HCEC 1CT (cell line): ENCODE data around the gene PAQR5.

Source experiments
- DNase-seq: peaks from one replicate; pipeline ENCODE4 v3.0.0-alpha.2; 2017

PAQR5 gene

GRCh38 chr15:69394556-69395282 lies 96.0 kb downstream of the PAQR5 start:
- peak; percentile 51 for DNase-seq

DNA sequence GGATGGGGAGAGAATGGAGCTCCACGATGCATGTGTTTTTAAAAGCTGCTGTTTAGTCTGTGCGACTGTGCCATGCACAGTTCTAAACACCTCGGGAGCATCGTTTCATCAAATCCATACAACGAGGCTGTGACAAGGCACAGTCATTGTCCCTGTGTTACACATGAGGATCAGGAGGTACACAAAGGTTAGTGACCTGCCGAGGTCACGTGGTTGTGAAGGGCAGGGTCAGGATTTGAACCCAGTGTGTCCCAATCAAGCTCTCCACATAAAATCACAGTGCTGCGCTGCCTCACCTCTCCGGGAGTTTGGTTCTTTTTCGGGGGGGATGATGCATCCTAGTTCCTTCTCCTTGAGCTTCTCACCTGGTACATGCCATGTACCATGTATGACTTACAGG lies 96.7 kb downstream of the PAQR5 start:
- DNase-seq, result no peak

DNA sequence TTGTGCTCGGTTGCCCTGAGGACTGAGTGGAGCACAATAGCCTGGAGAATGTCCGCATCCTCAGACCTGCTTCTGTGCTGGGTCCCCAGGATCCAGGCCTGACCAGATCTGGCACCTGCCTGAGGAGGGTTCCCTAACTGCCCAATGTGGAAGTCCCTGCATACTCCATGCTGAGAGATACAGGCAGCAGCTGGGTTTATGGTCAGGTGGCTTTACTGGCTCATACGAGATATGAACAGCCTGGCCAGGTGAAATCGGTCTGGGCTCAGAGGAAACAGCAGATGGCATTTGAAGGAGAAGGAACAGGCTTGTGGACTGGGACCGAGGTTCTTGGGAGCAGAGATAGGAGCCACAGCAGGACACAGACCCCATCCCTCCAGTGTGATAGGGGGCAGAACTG lies 97.3 kb downstream of the PAQR5 start:
- DNase-seq, result no peak

DNA sequence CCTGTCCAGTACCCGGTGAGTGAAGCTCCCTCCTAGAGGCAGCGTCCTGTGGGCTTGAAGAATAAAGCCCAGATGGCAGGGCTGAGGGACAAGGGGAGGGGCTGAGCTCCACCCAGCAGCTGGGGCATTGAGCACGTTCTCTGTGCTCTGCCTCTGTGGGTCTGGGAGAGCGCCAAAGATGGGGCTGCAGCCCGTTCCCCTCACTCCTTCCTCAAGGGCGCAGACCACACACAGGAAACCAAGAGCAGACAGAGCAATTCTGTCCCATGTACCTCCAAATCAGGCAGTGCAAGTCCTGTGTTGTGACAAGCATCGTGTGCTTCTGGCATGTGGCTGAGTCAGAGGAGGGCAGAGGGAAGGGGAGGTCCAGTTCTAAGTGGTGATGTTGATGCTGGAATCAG lies 99.8 kb downstream of the PAQR5 start:
- DNase-seq, result peak; percentile 28

- DNase-seq, result no peak
Measured at GRCh38 chr15:69400850-69401249, 102.1 kb downstream of the PAQR5 start.

- no peak for DNase-seq
Measured at GRCh38 chr15:69402816-69403215, 104.1 kb downstream of the PAQR5 start.

GRCh38 chr15:69403594-69403993 lies 104.9 kb downstream of the PAQR5 start:
- DNase-seq, result peak; percentile 91

- no peak for DNase-seq
Measured at GRCh38 chr15:69405110-69405509, 106.4 kb downstream of the PAQR5 start.

DNA sequence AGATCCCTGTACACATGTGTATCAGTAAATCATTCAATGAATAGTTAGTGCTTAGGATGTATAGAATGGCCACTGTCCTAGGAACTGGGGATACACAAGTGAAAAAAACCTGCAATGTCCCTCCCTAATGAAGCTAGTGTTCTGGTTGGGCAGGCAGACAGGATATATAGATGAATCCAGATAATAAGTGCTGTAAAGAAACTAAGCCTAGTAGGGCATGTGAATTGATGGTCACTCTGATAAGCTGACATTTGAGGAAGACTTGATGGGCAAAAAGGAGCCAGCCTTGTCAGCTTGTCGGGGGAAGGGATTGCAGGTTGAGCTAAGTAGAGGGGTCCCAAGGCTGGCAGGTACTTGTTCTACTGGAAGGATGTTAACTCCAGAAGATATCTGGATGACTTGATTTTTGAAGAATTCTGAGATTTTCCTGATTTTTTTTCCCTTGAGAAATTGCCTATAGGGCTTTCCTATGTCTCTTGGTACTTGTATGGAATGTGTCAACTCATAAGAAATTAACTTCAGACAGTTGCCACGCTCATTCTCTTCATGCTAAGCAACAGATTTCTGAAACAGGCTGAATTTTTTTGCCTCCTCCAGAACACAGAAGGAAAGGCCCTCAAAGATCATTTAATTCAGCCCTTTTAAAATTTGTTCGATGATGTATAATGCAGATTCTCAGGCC lies 109.1 kb downstream of the PAQR5 start:
- no peak for DNase-seq

- DNase-seq, result no peak
Measured at GRCh38 chr15:69408841-69409240, 110.1 kb downstream of the PAQR5 start.

DNA sequence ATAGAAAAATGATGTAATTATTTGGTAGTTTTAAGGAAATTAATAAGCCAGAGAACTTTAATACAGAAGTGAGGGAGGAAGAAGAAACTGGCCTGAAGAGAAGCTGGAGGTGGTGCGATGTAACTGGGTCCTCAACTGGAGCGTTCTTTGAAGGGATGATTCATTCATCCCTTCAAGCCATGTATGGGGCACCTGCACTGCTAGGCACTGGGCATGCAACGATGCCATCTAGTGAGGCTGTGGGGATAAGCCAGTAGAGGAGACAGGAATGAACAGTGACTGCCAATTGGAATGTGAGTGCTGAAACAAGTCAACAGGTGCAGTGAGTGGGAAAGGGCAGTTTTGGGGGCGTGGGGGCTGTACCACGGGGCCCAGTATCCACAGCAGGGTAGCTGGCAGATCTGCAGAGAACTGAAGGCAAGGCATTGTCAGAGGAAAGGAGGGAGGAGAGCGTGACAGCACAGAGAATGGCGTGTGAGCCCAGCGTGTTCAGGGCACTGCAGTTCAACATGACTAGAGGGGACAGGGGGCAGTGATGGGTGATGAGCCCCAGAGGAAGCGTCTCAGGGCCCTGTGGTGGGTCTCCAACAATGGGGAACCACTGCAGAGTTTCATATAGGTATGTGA lies 111.6 kb downstream of the PAQR5 start:
- DNase-seq, result peak; percentile 56

DNA sequence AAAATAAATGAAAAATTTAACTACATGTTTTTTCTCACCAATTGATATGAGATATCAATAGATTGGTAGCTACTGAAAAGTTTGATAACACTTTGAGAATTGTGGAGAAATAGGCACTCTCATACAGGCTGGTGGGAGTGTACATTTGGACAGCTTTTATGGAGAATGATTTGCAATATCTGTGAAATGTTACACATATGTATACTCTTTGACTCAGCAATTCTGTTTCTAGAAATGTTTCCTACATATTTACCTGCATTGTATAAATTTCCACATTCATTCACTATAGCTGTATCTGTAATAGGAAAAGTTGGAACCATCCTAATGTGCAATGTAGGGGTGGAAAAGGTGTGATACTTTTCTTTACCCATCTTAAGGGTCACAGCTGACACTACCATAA lies 113.6 kb downstream of the PAQR5 start:
- no peak for DNase-seq

GRCh38 chr15:69412701-69413100 lies 114.0 kb downstream of the PAQR5 start:
- no peak for DNase-seq

DNA sequence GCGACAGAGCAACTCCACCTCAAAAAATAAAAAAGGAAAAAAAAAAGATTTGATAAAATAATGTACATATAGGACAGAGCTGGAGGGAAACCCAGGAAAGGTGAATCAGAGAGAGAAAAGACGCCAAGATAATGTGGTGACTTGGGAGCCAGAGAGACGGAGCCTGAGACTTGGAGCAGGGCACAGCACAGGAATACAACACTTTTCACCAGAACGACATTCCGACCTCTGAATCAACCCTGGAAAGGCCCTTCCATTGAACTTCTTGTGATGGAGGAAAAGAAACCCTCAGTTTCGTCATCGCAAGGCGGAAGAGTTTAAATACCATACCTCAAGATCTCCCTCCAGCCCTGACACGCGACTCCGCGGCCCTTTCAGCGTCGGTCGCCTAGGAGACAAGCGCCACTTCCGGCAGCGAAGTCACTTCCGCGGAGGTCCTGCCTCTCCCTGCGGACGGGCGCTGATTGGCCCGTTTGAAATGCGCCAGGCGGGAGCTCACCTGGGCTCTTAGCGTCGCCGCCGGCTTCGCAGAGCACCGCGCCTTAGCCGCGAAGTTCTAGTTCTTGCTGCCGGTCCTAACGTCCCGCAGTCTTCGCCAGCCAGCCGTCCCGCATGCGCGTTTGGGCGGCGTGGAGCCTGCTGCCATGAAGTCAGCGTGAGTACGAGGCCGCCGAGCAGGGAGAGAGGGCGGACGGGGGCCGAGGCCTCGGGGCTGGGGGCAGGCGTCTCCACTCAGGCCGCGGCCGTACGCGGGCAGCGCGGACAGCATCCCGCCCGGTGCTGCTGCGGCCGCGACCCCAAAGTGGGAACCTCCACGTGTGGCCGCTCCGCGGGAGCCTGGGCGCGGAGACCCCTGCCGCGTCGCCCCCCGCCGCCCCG lies 115.3 kb downstream of the PAQR5 start, which contains the start of gene KIF23:
TSS of gene KIF23 (plus strand) at position 528 of the 879 bp plus-strand sequence. CDS start at position 645, 117 bp downstream.
- DNase-seq, result peak; percentile 92

- DNase-seq, result peak; percentile 94
Measured at GRCh38 chr15:69414701-69415167, 116.0 kb downstream of the PAQR5 start.

- DNase-seq, result peak; percentile 34
Measured at GRCh38 chr15:69415381-69415780, 116.7 kb downstream of the PAQR5 start.

GRCh38 chr15:69417581-69417980 lies 118.9 kb downstream of the PAQR5 start:
- peak; percentile 37 for DNase-seq

GRCh38 chr15:69421498-69421897 lies 122.8 kb downstream of the PAQR5 start:
- DNase-seq, result no peak

GRCh38 chr15:69422336-69422895 lies 123.7 kb downstream of the PAQR5 start:
- DNase-seq, result no peak

GRCh38 chr15:69424001-69424400 lies 125.3 kb downstream of the PAQR5 start:
- DNase-seq, result no peak

DNA sequence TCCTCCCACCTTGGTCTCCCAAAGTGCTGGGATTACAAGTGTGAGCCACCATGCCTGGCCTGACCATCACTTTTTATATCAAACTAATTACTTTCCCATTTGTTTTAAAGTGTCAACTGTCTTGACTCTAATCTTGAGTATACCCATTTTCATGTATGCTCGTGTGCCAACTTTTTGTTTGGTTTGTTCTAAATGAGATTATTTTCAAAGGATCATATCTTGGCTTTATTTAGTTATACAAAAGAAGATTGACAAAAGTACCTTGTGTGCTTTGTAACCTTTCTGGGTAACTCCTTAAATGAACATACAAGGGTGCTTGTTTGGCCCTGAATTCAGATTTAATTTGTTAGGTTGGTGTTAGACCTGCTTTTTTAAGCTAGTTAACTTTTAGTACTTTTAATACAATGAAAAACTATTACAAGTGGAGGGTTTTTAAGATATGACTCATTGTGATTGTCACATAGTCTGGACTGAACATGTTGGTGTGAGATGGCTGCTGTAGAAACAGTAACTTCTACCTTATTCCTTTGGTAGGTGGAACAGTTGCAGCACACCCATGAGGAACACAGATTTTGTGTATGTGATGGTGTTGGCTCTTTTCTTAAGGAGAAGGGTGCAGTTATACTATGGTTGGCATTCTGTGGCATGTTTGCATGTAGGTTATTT lies 126.2 kb downstream of the PAQR5 start:
- no peak for DNase-seq

GRCh38 chr15:69433831-69434230 lies 135.1 kb downstream of the PAQR5 start:
- DNase-seq, result no peak
